BJ (cell line): Measurements from ENCODE around the gene NECTIN2. TPM values are rescaled to one million over a fixed set of nuclear protein-coding genes. Genes with fewer than 3 reads are reported as not detected.

Experiments
- CTCF ChIA-PET: fragments of 350-600 bp; formaldehyde crosslinking; extraction: SDS; loops from one replicate; lab custom pipeline; 2021; ENCODE audit warnings: antibody characterized with exemption, inconsistent platforms; lab: Yijun Ruan, JAX
- POLR2A ChIA-PET: fragments of 300-600 bp; sonication (Branson Sonifier 250); formaldehyde crosslinking; extraction: SDS; loops from one replicate; lab custom pipeline; 2021; ENCODE audit warnings: antibody characterized with exemption; lab: Charles Lee
- DNase-seq: peaks from one replicate; pipeline ENCODE4 v3.0.0-alpha.2; 2011; ENCODE audit warnings: low read depth
- H3K27me3 ChIP-seq: 2 replicates; pipeline ENCODE4 v1.6.0; 2011; ENCODE audit warnings: low read length; ENCODE audit not compliant: control insufficient read depth, insufficient read depth
- H3K36me3 ChIP-seq: 2 replicates; pipeline ENCODE4 v1.5.1; 2011; ENCODE audit warnings: low read length; ENCODE audit not compliant: control insufficient read depth, insufficient read depth
- H3K4me3 ChIP-seq: 2 replicates; pipeline ENCODE4 v1.5.1; 2011; ENCODE audit warnings: low read depth, mild to moderate bottlenecking, control low read depth, low read length
- CTCF ChIP-seq: IDR thresholded peaks from 2 replicates; pipeline ENCODE4 v1.5.1; 2011; ENCODE audit warnings: low read depth, mild to moderate bottlenecking, control low read depth, inconsistent platforms, low read length, moderate library complexity; ENCODE audit not compliant: insufficient read depth
- polyA plus RNA-seq: library from polyadenylated mRNA; depleted of rRNA; stranded (reverse); fragments of >200 nt; gene quantifications from 2 replicates; pipeline ENCODE4 v1.2.3, GENCODE V29; 2011

The NECTIN2 gene
- polyA plus RNA-seq, 1 experiment: 107 TPM

DNA sequence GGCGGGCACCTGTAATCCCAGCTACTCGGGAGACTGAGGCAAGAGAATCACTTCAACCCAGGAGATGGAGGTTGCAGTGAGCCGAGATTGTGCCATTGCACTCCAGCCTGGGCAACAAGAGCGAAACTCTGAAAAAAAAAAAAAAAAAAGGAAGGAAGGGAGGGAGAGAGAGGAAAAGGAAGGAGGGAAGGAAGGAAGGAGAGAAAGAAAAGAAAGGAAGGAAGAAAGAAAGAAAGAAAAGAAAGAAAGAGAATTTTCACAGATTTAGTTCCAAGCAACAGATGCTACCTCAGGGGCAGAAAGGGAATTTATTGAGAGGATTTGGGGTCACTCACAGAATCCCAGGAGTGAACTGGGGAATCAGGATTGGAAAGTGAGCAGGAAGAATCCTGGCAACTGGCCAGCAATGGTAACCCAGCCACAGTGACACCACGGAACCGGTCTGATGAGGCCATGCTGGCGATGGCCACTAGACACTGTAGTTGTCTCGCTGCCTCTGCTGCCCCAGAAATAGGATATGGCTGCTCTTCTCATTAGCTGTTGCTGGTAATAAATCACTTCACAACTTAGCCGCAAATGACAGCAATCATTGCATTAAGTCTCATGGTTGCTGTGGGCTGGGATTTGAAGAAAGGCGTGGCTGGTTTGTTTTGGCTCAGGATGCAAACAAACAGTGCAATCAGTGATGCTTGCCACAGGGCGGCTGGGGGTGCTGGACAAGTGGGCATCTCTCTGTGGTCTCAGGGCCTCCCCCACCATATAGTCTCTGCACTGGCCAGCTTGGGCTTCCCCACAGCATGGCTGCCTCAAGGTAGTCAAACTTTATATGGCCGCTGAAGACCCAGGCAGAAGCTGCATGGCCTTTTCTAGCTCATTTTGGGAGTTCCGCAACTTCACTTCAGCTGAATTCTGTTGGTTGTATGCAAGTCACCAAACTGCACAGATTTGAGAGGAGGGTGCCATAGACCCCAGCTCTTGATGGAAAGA, 42.4 kb upstream of the NECTIN2 start:
- ChIA-PET CTCF (interaction anchor here (0.6 to 3.4 kb wide), 9 partner anchors 20 to 570 kb away, joined by 3 to 24 read pairs (median 3); no protein-coding TSS in a partner anchor), POLR2A (no interaction called here)
- no peak for DNase-seq
- Histone ChIP-seq H3K4me3 (no peak overlapping the region), H3K27me3 (peaks cover 3% of the 10 kb centered on the region; the same call in 1 of the 2 replicates), H3K36me3 (no peaks in the 10 kb centered on the region)
- TF ChIP-seq CTCF: no peak

- POLR2A ChIA-PET: no interaction called here
- CTCF ChIA-PET: interaction anchor here (2.0 to 4.5 kb wide), 4 partner anchors 10 to 83 kb away, joined by 7 to 27 read pairs (median 13); partner anchors contain the start of gene NECTIN2
- Histone ChIP-seq H3K4me3 (no peak overlapping the region), H3K27me3 (peaks cover 3% of the 10 kb centered on the region; the same call in 1 of the 2 replicates), H3K36me3 (no peaks in the 10 kb centered on the region)
- no peak for TF ChIP-seq CTCF
- no peak for DNase-seq
These were observed 39.8 kb upstream of the NECTIN2 start for GRCh38 chr19:44806291-44806690.

GRCh38 chr19:44807162-44807561, 38.9 kb upstream of the NECTIN2 start:
- TF ChIP-seq CTCF: no peak
- Histone ChIP-seq H3K36me3 (no peaks in the 10 kb centered on the region; the same call in 1 of the 2 replicates), H3K27me3 (peaks cover 3% of the 10 kb centered on the region; the same call in 1 of the 2 replicates), H3K4me3 (no peak overlapping the region)
- POLR2A ChIA-PET: no interaction called here
- no peak for DNase-seq
- CTCF ChIA-PET: interaction anchor here (0.6 to 4.5 kb wide), 13 partner anchors 8 to 159 kb away, joined by 3 to 27 read pairs (median 6); partner anchors contain the start of gene NECTIN2

GRCh38 chr19:44807652-44808462, 38.2 kb upstream of the NECTIN2 start:
- Histone ChIP-seq H3K4me3 (no peak overlapping the region), H3K36me3 (no peaks in the 10 kb centered on the region; the same call in 1 of the 2 replicates), H3K27me3 (peaks cover 3% of the 10 kb centered on the region; the same call in 1 of the 2 replicates)
- peak; percentile 60 for TF ChIP-seq CTCF
- POLR2A ChIA-PET: interaction anchor here (0.5 kb wide), 1 partner anchor 804 kb away, joined by 3 read pairs; no protein-coding TSS in a partner anchor
- no peak for DNase-seq
- CTCF ChIA-PET: interaction anchor here (0.7 to 4.5 kb wide), 13 partner anchors 9 to 160 kb away, joined by 3 to 27 read pairs (median 7); partner anchors contain the start of gene NECTIN2
